Thyroid gland (tissue), 4 donors: Measurements from ENCODE around the gene NOB1. TPM values are rescaled to one million over a fixed set of nuclear protein-coding genes. Genes with fewer than 3 reads are reported as not detected.

ENCODE experiments used
- DNase-seq, 2 donors: peaks; one replicate each; pipeline ENCODE4 v3.0.0-alpha.2; 2019
- H3K27ac ChIP-seq, 3 donors: fragments of 200-600 bp; sonication (generic); 1 replicate in 2 of 3; 2 replicates in 1 of 3; pipeline ENCODE4 v1.5.1; 2016 to 2019; ENCODE audit warnings: mild to moderate bottlenecking in 1 of 3, moderate library complexity in 1 of 3
- H3K27me3 ChIP-seq: fragments of 200-600 bp; sonication (generic); one replicate; pipeline ENCODE4 v1.5.1; 2019
- H3K36me3 ChIP-seq, 2 donors: fragments of 200-600 bp; sonication (generic); one replicate each; pipeline ENCODE4 v1.5.1; 2016 to 2019
- H3K4me1 ChIP-seq, 2 donors: fragments of 200-600 bp; sonication (generic); one replicate each; pipeline ENCODE4 v1.5.1; 2017 to 2019
- H3K4me3 ChIP-seq, 3 donors: fragments of 200-600 bp; sonication (generic); replicated peaks in 1 of 3; 1 replicate in 2 of 3; 2 replicates in 1 of 3; pipeline ENCODE4 v1.5.1; 2016; ENCODE audit warnings: mild to moderate bottlenecking in 1 of 3
- H3K9me3 ChIP-seq: fragments of 200-600 bp; sonication (generic); one replicate; pipeline ENCODE4 v1.5.1; 2017
- POLR2A ChIP-seq, 2 donors: fragments of 450-650 bp; IDR thresholded peaks; one replicate each; pipeline ENCODE4 v1.6.1; 2017; ENCODE audit warnings: antibody characterized with exemption in 2 of 2, mild to moderate bottlenecking in 2 of 2, moderate library complexity in 1 of 2
- WGBS, 2 donors: methylation state at CpG; one replicate each; pipeline ENCODE4 v1.1.5; 2017; 5-methylcytosine and 5-hydroxymethylcytosine counted together
- intact Hi-C: fragments of 100-400 bp; cut with DNase I; formaldehyde crosslinking; loops from one replicate; pipeline ENCODE4 v1.15.1; 2023
- total RNA-seq, 4 donors: library from RNA; depleted of rRNA; stranded (reverse); fragments of >200 nt; gene quantifications; one replicate each; pipeline ENCODE4 v1.2.3, GENCODE V29; 2016
- TF ChIP-seq, protein P1 (sequence below), 6 experiments: fragments of 200-600 bp in 3 of 6; fragments of 450-650 bp in 3 of 6; sonication (generic) in 3 of 6; IDR thresholded peaks; one replicate each; pipeline ENCODE4 v1.5.1; 2016 to 2019; ENCODE audit warnings: antibody characterized with exemption in 6 of 6, mild to moderate bottlenecking in 2 of 6, inconsistent platforms in 1 of 6, moderate library complexity in 1 of 6

The NOB1 gene
- total RNA-seq, 4 donors from 2014 or later, result 37.4 to 51.2 (median 43.1) TPM

DNA sequence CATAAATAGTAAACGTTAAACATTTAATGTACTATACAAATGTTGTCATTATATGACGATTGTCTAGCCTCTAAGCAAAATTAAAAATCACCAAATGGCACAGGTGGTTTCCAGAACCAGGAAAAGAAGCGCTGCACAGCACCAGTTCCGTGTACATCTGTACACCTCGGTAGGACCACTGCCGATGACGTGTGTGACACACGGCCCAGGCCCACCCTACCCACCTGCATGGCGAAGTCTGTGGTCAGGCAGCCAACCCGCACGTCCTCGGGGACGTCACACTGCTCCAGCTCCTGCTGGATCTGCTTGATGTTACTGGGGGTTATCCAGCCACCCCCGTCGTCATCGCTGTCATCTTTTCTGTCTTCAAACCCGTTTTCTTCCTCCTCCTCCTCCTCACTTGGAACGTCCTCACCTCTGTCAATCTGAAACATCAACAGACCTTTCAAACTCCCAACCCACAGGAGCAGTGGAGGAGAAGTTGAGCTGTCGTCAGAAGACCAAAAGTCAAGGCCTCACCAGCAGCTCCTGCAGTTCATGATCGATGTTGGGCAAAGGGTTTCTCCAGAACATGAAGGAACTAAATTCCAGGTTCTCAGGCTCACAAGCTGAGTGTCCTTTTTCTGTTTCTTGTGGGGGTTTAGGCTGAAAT lies 5.9 kb downstream of the NOB1 start:
- intact Hi-C loops, result no loop called here
- peaks cover 7 to 13% of the 10 kb centered on the region in 2 donors for H3K4me1 ChIP-seq
- H3K27me3 ChIP-seq, result no peaks in the 10 kb centered on the region
- no peaks in the 10 kb centered on the region for H3K9me3 ChIP-seq
- no peak overlapping the region for H3K27ac ChIP-seq
- no peak for DNase-seq
- 92 to 93% methylated on average over 20 of the region's 20 CpGs for WGBS, 2 donors
- TF ChIP-seq, protein P1, sequence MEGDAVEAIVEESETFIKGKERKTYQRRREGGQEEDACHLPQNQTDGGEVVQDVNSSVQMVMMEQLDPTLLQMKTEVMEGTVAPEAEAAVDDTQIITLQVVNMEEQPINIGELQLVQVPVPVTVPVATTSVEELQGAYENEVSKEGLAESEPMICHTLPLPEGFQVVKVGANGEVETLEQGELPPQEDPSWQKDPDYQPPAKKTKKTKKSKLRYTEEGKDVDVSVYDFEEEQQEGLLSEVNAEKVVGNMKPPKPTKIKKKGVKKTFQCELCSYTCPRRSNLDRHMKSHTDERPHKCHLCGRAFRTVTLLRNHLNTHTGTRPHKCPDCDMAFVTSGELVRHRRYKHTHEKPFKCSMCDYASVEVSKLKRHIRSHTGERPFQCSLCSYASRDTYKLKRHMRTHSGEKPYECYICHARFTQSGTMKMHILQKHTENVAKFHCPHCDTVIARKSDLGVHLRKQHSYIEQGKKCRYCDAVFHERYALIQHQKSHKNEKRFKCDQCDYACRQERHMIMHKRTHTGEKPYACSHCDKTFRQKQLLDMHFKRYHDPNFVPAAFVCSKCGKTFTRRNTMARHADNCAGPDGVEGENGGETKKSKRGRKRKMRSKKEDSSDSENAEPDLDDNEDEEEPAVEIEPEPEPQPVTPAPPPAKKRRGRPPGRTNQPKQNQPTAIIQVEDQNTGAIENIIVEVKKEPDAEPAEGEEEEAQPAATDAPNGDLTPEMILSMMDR (IDR thresholded peaks at IDR 0.05), result no peak
- no peak for TF ChIP-seq POLR2A (IDR thresholded peaks at IDR 0.05)
- no peak overlapping the region for H3K4me3 ChIP-seq
- H3K36me3 ChIP-seq, result peaks cover 64 to 73% of the 10 kb centered on the region in 2 donors

DNA sequence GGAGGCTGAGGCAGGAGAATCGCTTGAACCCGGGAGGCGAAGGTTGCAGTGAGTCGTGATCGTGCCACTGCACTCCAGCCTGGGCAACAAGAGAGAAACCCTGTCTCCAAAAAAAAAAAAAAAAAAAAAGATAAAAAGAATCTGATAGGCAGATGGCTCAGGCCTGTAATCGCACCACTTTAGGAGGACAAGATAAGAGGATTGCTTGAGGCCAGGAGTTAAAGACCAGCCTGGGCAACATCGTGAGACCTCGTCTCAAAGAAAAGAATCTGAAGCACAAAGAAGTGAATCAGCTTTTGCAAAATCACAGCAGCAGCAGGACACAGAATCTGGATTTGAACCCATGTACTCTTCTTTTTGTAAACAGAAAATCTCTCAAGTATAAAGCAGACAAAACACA lies 7.6 kb downstream of the NOB1 start:
- Histone ChIP-seq H3K36me3 (peaks cover 70 to 82% of the 10 kb centered on the region in 2 donors), H3K9me3 (no peaks in the 10 kb centered on the region), H3K4me3 (no peak overlapping the region), H3K4me1 (peaks cover 5 to 8% of the 10 kb centered on the region in 2 donors), H3K27me3 (no peaks in the 10 kb centered on the region), H3K27ac (no peak overlapping the region)
- intact Hi-C loops, result no loop called here
- DNase-seq, result no peak
- TF ChIP-seq, protein P1 (IDR thresholded peaks at IDR 0.05), result no peak
- WGBS, 2 donors, result 93 to 96% methylated on average over 8 of the region's 8 CpGs

DNA sequence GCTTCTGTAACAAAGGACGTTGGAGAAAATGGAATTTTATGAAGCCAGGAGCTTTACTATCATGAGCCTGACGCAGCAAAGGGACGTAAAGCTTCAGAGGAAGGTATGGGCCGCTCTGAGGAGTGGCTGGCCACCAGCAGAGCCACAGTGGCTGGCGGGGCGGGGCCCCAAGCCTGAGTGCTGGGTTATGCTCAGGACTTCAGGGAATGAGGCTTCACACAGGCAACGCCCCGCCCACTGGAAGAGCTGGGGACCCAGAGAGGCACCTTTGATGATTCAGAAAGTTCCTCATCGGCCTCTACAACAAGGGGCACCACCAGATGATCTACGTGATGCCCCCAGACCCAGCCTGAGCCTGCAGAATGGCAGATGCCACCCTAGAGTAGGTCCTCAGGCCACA lies 8.8 kb downstream of the NOB1 start:
- Histone ChIP-seq H3K27ac (no peak overlapping the region), H3K4me3 (no peak overlapping the region), H3K36me3 (peaks cover 64 to 72% of the 10 kb centered on the region in 2 donors), H3K27me3 (no peaks in the 10 kb centered on the region), H3K9me3 (no peaks in the 10 kb centered on the region), H3K4me1 (peaks cover 12 to 19% of the 10 kb centered on the region in 2 donors)
- 86 to 94% methylated on average over 6 to 9 of the region's 10 CpGs for WGBS, 2 donors
- no peak for DNase-seq
- intact Hi-C loops, result no loop called here
- TF ChIP-seq, protein P1 (IDR thresholded peaks at IDR 0.05), result no peak
- TF ChIP-seq POLR2A (IDR thresholded peaks at IDR 0.05), result no peak

DNA sequence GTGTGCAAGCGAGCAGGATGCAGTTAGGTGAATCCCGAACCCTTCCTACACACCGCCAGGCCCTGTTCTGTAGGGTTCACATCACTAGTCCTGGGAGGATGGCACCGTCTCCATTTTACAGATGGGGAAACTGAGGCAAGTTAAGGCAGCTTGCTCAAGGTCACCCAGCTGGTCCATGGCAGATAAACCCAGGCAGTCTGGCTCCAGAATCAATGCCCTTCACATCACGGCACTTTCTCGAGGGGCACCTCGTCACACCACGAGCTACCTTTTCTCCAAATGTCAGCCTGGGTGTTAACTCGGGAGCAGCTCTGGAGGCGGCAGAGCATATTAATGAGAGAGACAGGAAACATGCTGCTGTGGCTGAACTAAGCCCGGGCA lies 9.5 kb downstream of the NOB1 start:
- TF ChIP-seq POLR2A (IDR thresholded peaks at IDR 0.05), result no peak
- TF ChIP-seq, protein P1 (IDR thresholded peaks at IDR 0.05), result no peak
- intact Hi-C loops, result no loop called here
- no peaks in the 10 kb centered on the region for H3K9me3 ChIP-seq
- DNase-seq, result no peak
- WGBS, 2 donors, result 87 to 96% methylated on average over 11 of the region's 11 CpGs
- peaks cover 18 to 25% of the 10 kb centered on the region in 2 donors for H3K4me1 ChIP-seq
- H3K36me3 ChIP-seq, result peaks cover 64 to 67% of the 10 kb centered on the region in 2 donors
- H3K4me3 ChIP-seq, result no peak overlapping the region
- H3K27me3 ChIP-seq, result no peaks in the 10 kb centered on the region
- H3K27ac ChIP-seq, result no peak overlapping the region

DNA sequence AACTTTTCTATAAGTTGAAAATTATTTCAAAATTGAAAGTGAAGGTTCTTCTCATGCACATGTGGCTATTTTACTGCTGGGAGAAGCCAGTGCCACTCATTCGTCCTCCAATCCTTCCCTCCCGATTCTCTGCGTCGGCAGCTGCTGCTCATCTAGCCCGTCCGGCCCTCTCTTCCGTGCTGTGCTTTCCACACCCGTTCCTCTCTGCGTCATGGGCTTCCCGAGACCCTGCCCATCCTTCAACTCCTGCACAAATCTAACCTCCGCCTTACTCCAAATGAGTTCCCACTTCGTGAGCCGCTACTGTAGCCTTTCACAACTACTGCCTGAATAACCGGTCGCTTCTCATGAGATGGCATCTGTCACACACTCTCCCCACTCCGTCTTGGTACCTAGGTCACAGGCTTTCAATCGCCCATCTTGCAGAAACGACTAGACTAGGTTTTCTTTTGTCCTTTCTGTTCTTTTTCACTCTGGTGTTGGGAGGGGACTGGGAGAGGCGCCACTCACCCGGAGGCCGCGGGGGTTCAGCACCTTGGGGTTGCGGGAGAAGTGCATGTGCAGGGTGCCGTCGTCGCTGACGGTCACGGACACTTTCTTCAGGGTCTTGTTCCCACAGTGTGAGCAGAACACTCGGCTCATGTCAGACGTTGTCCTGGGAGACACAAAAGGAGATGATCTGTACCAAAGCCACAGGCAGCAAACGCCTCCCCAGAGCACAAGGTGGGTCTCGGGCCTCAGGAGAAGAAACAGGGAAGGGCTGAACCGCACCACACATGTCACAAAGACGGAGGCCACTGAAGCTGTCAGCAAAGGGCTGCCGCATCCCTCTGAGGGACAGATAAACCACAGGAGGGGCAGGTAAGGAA lies 10.1 kb downstream of the NOB1 start:
- peaks cover 62 to 68% of the 10 kb centered on the region in 2 donors for H3K36me3 ChIP-seq
- no peaks in the 10 kb centered on the region for H3K27me3 ChIP-seq
- no peak for DNase-seq
- H3K27ac ChIP-seq, result peak overlapping the region in 1 of 3 donors; percentile 98
- no peaks in the 10 kb centered on the region for H3K9me3 ChIP-seq
- no peak overlapping the region for H3K4me3 ChIP-seq
- TF ChIP-seq POLR2A (IDR thresholded peaks at IDR 0.05), result no peak
- TF ChIP-seq, protein P1 (IDR thresholded peaks at IDR 0.05), result no peak
- H3K4me1 ChIP-seq, result peaks cover 19 to 27% of the 10 kb centered on the region in 2 donors
- intact Hi-C loops, result no loop called here
- 95 to 96% methylated on average over 35 of the region's 35 CpGs for WGBS, 2 donors
